Diencephalon (tissue), 1 donor: ENCODE measurements around the gene GSTA1. TPM values are rescaled to one million over a fixed set of nuclear protein-coding genes. Genes with fewer than 3 reads are reported as not detected.

Experiments used
- total RNA-seq: library from RNA; depleted of rRNA; stranded (reverse); fragments of >200 nt; gene quantifications from one replicate; pipeline ENCODE4 v1.2.3, GENCODE V29; 2014

Gene GSTA1
- total RNA-seq, result not detected

DNA sequence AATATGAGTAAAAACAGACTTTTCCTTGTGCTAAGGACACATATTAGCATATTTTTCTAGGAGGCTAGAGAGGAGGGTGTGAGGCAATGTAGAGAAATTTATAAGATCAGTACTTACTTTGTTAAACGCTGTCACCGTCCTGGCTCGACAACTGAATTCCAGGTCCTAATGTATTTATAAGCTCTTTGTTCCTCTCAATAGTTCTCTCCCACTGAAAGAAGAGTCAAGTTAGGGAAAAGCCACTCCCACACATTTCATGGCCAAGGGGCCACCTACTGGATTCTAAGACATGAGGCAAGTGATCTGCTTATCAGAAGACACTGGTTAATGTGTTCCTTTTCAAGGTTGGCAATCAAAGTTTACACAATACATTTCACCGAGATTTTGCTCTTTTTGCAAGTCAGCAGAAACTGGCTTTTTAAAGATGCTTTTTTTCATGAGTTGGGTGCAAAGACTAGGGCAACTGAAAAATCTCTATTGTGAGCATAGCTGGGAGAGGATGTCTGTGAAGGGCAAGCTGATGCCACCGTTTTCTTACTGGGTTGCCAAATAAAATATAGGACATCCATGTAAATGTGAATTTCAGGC is at the start of gene GSTA1:
TSS of gene GSTA1 (minus strand) at position 149 of the 588 bp plus-strand sequence. CDS start 4,549 bp downstream, outside the sequence.

DNA sequence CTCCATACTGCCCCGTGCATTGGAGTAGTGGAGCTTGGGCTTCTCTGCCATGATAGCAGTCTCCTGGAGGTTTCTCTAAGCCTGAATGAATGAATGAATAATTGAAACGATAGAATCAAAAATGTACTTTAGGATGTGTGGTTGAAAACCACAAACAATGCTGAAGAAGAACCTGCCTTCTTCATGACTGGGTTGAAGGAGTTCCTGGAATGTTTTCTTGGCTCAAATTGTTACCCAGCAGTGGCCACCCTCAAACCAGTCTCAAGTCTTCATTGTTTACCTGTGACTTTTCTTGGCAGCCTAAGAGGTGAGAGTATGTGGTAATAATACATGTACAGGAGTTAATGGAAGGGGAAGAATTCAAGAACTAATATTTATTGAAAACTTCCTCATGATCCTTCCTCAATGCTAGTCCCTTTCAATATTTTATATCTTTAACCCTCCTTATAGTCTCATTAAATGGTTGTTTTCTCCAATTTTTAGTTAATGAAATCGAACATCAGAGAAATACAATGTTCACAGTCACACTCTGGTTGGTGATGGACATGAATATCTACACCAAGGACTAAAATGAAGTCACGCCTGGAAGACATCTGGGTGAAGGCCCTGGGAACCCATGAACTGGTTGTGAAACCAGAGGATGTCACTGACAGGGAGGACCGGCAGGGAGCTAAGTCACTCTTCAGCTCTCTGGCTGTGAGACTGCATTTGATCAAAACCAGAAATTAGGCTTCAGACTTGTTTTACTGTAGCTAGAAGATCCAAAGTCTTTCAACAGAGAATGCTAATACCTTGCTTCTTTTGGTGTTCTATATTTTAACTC is 37.4 kb upstream of the GSTA1 start, which contains the start of gene GSTA5:
TSS of gene GSTA5 (minus strand) at position 51 of the 823 bp plus-strand sequence.

DNA sequence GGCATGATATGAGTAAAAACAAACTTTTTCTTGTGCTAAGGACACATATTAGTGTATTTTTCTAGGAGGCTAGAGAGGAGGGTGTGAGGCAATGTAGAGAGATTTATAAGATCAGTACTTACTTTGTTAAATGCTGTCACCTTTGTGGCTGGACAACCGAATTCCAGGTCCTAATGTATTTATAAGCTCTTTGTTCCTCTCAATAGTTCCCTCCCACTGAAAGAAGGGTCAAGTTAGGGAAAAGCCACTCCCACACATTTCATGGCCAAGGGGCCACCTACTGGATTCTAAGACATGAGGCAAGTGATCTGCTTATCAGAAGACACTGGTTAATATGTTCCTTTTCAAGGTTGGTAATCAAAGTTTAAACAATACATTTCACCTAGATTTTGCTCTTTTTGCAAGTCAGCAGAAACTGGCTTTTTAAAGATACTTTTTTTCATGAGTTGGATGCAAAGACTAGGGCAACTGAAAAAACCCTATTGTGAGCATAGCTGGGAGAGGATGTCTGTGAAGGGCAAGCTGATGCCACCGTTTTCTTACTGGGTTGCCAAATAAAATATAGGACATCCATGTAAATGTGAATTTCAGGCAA is 40.2 kb downstream of the GSTA1 start, which contains the start of gene GSTA2:
TSS of gene GSTA2 (minus strand) at position 154 of the 595 bp plus-strand sequence. CDS start 5,528 bp downstream, outside the sequence.

Other genes starting within 250 kb of the GSTA1 start
- 2.8 TPM for gene TRAM2, start 226.8 kb downstream of the GSTA1 start, total RNA-seq
- gene TMEM14A, start 132.7 kb downstream of the GSTA1 start, total RNA-seq, result 114 TPM
- not detected for gene GSTA2, start 40.3 kb downstream of the GSTA1 start, total RNA-seq
- gene GSTA5, start 37.0 kb upstream of the GSTA1 start, total RNA-seq, result not detected
- 0.69 TPM for gene GSTA3, start 105.9 kb upstream of the GSTA1 start, total RNA-seq
- 120 TPM for gene GSTA4, start 191.5 kb upstream of the GSTA1 start, total RNA-seq